ENCODE data around the gene PLXNB2.

PLXNB2 gene

DNA sequence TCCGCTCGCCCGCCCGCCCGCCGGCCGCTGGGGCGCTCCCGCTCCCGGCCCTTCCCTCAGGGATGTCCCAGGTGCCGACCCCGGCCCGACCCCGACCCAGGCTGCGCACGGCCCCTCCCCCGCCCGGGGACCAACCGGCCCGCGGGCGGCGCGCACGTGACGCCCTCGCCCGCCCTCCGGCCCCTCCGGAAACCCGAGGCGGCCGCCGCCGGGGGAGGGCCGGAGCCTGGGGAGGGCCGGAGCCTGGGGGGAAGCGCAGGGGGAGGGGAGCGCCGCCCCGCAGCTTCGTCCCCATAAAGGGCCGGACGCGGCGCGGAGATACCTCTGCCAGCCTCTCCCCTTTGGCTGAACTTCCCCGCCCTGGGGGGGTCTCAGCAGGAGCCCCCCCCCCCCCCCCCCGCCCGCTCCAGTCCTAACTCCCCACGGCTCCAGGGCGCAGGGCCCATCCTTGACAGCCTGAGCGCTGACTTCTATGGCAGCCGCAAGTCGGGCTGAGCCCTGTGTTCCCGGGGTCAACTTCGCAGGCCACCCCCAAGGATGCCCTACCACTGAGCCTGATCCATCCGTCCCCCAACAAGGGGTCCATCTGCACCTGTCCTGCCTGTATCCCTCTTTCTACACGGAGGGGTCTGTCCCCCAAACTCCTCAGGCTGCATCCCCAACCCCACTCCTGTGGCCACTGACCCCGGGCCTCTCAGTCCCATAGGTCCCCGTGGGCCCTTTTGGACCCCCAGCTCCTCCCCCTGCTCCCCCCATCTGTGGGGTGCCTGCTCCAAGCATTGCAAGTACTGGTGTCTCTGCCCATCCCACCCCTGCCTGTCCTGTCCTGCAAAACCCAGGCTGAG, 45.6 kb downstream of the PLXNB2 start, which contains the start of gene MAPK12:
TSS of gene MAPK12 (minus strand) at position 69 of the 845 bp plus-strand sequence. CDS start 174 bp downstream, outside the sequence.
- H3K27me3 ChIP-seq (ENCODE audit: insufficient read depth, poor library complexity, severe bottlenecking): no peaks in the 10 kb centered on the region
- no peak for DNase-seq (ENCODE audit: low spot score)
- no peak for TF ChIP-seq CTCF (IDR thresholded peaks at IDR 0.05; ENCODE audit: poor library complexity, severe bottlenecking)
- peaks cover 11% of the 10 kb centered on the region for H3K4me1 ChIP-seq (ENCODE audit: insufficient read depth, poor library complexity, severe bottlenecking)
- ATAC-seq (ENCODE audit: low read depth): peak; percentile 28
- H3K9me3 ChIP-seq (ENCODE audit: severe bottlenecking): no peaks in the 10 kb centered on the region
- H3K36me3 ChIP-seq (ENCODE audit: low read depth): no peaks in the 10 kb centered on the region
- peak within 1 kb of the TSS; percentile 70 for H3K27ac ChIP-seq (ENCODE audit: poor library complexity, severe bottlenecking)
- H3K4me3 ChIP-seq (ENCODE audit: severe bottlenecking): peak within 1 kb of the TSS; percentile 58

DNA sequence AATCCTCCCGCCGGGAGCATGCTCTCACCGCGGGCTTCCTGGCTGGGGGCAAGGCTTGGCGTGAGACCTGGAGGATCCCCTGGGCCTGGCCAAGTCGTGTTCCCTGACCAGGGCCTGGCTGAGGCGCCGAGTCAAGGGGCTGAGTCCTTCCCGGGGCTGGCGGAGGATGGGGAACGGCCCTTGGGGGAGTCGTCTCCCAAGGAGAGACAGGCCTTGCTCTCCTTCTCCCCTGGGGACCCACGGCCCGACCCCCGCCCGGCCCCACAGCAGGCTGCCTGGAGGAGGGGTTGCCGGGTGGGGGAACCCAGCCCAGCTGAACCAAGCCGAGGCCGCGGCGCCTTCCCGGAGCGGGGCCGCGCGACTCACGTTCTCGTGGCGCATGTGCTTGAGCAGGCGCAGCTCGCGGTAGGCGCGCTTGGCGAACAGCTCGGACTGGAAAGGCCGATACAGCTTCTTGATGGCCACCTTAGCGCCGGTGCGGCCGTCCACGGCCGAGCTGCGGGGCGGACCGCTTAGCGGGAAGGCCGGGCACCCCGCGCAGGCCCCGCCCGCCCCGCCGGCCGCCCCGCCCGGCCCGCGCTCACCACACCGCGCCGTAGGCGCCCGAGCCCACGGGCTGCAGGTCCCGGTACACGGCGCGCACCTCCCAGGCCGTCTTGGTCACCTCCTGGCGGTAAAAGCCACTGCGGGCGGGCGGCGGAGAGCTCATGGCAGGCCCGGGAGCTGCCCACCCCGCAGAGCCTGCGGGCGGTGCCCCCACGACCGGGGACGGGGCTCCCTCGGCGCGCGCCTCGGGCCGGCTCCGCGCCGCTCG, 46.4 kb downstream of the PLXNB2 start:
- peaks cover 11% of the 10 kb centered on the region for H3K4me1 ChIP-seq (ENCODE audit: insufficient read depth, poor library complexity, severe bottlenecking)
- no peak for DNase-seq (ENCODE audit: low spot score)

GRCh38 chr22:50260434-50260800, 47.0 kb downstream of the PLXNB2 start:
- 0 out of 3 replicates have a peak, but pooled peaks have one; percentile 10 for ATAC-seq (ENCODE audit: low read depth)

More for the DNA sequence above, 46.4 kb downstream of the PLXNB2 start:
- Histone ChIP-seq H3K9me3 (ENCODE audit: severe bottlenecking) (no peaks in the 10 kb centered on the region), H3K4me3 (ENCODE audit: severe bottlenecking) (peak overlapping the region; percentile 58), H3K27ac (ENCODE audit: poor library complexity, severe bottlenecking) (peak overlapping the region; percentile 70), H3K36me3 (ENCODE audit: low read depth) (0 out of 2 replicates have a peak, but pooled peaks cover 2% of the 10 kb centered on the region), H3K27me3 (ENCODE audit: insufficient read depth, poor library complexity, severe bottlenecking) (no peaks in the 10 kb centered on the region)
- ATAC-seq (ENCODE audit: low read depth): peak; percentile 26
- no peak for TF ChIP-seq CTCF (IDR thresholded peaks at IDR 0.05; ENCODE audit: poor library complexity, severe bottlenecking)

DNA sequence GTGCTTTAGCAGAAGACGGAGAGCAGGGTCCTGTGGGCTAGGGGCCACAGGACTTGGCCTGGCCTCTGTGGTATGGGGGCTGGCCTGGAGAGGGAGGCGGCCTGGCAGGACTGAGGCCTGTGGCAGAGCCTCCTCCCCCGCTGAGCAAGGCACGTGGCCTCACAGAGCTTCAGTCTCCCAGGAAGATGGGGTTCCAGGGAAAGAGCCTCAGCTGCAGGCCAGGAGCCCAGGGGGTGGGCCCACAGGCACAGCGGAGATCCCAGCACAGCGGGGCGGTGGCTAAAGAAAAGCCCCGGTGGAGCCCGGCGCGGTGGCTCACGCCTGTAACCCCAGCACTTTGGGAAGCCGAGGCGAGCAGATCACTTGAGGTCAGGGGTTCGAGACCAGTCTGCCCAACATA, 48.1 kb downstream of the PLXNB2 start:
- ATAC-seq (ENCODE audit: low read depth) (no peak), DNase-seq (ENCODE audit: low spot score) (no peak)
- H3K36me3 ChIP-seq (ENCODE audit: low read depth): peaks cover 5% of the 10 kb centered on the region; the same call in 1 of the 2 replicates
- no peak for TF ChIP-seq CTCF (IDR thresholded peaks at IDR 0.05; ENCODE audit: poor library complexity, severe bottlenecking)
- H3K4me3 ChIP-seq (ENCODE audit: severe bottlenecking): no peak overlapping the region
- H3K9me3 ChIP-seq (ENCODE audit: severe bottlenecking): no peaks in the 10 kb centered on the region
- no peaks in the 10 kb centered on the region for H3K27me3 ChIP-seq (ENCODE audit: insufficient read depth, poor library complexity, severe bottlenecking)
- H3K4me1 ChIP-seq (ENCODE audit: insufficient read depth, poor library complexity, severe bottlenecking): peaks cover 11% of the 10 kb centered on the region
- H3K27ac ChIP-seq (ENCODE audit: poor library complexity, severe bottlenecking): no peak overlapping the region

More at GRCh38 chr22:50260434-50260800, 47.0 kb downstream of the PLXNB2 start:
- H3K36me3 ChIP-seq (ENCODE audit: low read depth): 0 out of 2 replicates have a peak, but pooled peaks cover 5% of the 10 kb centered on the region
- H3K4me1 ChIP-seq (ENCODE audit: insufficient read depth, poor library complexity, severe bottlenecking): peaks cover 11% of the 10 kb centered on the region
- no peak for DNase-seq (ENCODE audit: low spot score)
- no peaks in the 10 kb centered on the region for H3K9me3 ChIP-seq (ENCODE audit: severe bottlenecking)
- H3K27me3 ChIP-seq (ENCODE audit: insufficient read depth, poor library complexity, severe bottlenecking): no peaks in the 10 kb centered on the region
- peak overlapping the region; percentile 58 for H3K4me3 ChIP-seq (ENCODE audit: severe bottlenecking)
- TF ChIP-seq CTCF (IDR thresholded peaks at IDR 0.05; ENCODE audit: poor library complexity, severe bottlenecking): no peak
- peak overlapping the region; percentile 70 for H3K27ac ChIP-seq (ENCODE audit: poor library complexity, severe bottlenecking)
